Measurements from ENCODE around the gene PPM1D.

DNA sequence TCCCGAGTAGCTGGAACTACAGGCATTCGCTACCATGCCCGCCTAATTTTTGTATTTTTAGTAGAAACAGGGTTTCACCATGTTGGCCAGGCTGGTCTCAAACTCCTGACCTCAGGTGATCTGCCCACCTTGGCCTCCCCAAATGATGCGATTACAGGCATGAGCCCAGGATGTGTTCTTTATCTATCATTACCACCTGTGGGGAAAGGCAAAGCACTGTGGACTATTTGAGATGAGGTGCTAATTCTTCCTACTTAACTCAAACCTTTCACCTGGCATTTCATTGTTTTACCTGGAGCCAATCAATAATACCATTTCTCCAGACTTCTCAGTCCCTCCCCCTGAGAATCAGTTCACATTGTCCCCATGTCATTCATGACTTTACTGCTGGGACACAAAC lies 20.4 kb upstream of the PPM1D start:
- TF ChIP-seq EZH2phosphoT487 (IDR thresholded peaks at IDR 0.05; ENCODE audit: borderline replicate concordance): no peak
- TF ChIP-seq, protein P1, sequence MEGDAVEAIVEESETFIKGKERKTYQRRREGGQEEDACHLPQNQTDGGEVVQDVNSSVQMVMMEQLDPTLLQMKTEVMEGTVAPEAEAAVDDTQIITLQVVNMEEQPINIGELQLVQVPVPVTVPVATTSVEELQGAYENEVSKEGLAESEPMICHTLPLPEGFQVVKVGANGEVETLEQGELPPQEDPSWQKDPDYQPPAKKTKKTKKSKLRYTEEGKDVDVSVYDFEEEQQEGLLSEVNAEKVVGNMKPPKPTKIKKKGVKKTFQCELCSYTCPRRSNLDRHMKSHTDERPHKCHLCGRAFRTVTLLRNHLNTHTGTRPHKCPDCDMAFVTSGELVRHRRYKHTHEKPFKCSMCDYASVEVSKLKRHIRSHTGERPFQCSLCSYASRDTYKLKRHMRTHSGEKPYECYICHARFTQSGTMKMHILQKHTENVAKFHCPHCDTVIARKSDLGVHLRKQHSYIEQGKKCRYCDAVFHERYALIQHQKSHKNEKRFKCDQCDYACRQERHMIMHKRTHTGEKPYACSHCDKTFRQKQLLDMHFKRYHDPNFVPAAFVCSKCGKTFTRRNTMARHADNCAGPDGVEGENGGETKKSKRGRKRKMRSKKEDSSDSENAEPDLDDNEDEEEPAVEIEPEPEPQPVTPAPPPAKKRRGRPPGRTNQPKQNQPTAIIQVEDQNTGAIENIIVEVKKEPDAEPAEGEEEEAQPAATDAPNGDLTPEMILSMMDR (conservative IDR thresholded peaks at IDR 0.05; ENCODE audit: low read length): no peak

All from Loucy (cell line).